ENCODE data around the gene SLC22A17. TPM values are rescaled to one million over a fixed set of nuclear protein-coding genes. Genes with fewer than 3 reads are reported as not detected.

SLC22A17 gene
- total RNA-seq, 1 donor from 2014 or later, result 29.3 TPM

DNA sequence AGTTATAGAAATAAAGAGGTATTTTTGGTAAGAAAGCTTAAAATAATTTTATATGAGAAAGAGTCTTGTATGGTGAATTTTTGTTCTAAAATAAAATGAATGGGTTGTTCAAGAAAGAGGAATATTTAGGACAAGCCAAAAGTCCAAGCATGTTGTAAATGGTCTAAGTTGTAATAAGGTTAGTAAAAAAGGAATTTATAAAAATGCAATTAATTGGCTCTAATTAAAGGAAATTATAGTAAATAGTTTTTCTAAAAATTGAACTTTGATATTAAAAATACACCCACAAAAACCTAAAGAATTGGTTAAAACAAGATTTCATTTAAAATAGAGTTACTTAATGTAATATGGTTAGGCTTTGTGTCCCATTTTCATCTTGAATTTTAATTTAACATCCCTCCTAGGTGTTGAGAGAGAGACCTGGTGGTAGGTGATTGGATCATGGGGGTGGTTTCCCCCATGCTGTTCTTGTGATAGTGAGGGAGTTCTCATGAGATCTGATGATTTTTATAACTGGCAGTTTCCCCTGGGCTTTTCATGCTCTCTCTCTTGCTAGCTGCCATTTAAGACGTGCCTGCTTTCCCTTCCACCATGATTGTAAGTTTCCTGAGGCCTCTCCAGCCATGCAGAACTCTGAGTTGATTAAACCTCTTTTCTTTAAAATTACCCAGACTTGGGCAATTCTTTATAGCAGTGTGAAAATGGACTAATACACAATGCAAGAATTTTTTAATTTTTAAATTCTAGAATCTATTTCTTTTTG, 13.0 kb downstream of the SLC22A17 start:
- DNase-seq (ENCODE audit: low read depth) (no peak), FAIRE-seq (no peak)
- Mint-ChIP-seq H3K4me1 (ENCODE audit: low read depth, unreplicated experiment) (no peaks in the 10 kb centered on the region), H3K9me3 (ENCODE audit: unreplicated experiment) (no peaks in the 10 kb centered on the region), H3K4me3 (ENCODE audit: unreplicated experiment) (no peak overlapping the region), H3K27ac (ENCODE audit: unreplicated experiment) (no peak overlapping the region), H3K36me3 (ENCODE audit: low read depth, unreplicated experiment) (no peaks in the 10 kb centered on the region), H3K27me3 (ENCODE audit: low read depth, unreplicated experiment) (peaks cover 4% of the 10 kb centered on the region)
- H3K36me3 ChIP-seq (ENCODE audit: insufficient read depth, low read length), result no peaks in the 10 kb centered on the region
- H3K27ac ChIP-seq (ENCODE audit: low read depth, low read length), result no peak overlapping the region
- no peaks in the 10 kb centered on the region for H3K79me2 ChIP-seq (ENCODE audit: insufficient read depth, low read length)
- H4K20me1 ChIP-seq (ENCODE audit: insufficient read depth, low read length), result no peaks in the 10 kb centered on the region
- peaks cover 5% of the 10 kb centered on the region for H3K27me3 ChIP-seq (ENCODE audit: insufficient read depth, low read length)
- no peak overlapping the region for H3K9ac ChIP-seq (ENCODE audit: low read length)
- H3K4me2 ChIP-seq (ENCODE audit: low read length), result no peak overlapping the region
- H2AFZ ChIP-seq (ENCODE audit: low read depth, low read length), result no peak overlapping the region
- TF ChIP-seq CTCF (IDR thresholded peaks at IDR 0.05; ENCODE audit: insufficient read depth, low read depth, low read length) (no peak), EZH2 (IDR thresholded peaks at IDR 0.05; ENCODE audit: insufficient read depth, low read length) (no peak)
- H3K4me1 ChIP-seq (ENCODE audit: insufficient read depth, low read length), result no peaks in the 10 kb centered on the region
- H3K9me3 ChIP-seq (ENCODE audit: insufficient read depth, low read depth, low read length), result no peaks in the 10 kb centered on the region
- no peak overlapping the region for H3K4me3 ChIP-seq (ENCODE audit: insufficient read depth, low read depth, low read length)

GRCh38 chr14:23335623-23336022, 17.1 kb downstream of the SLC22A17 start:
- no peak overlapping the region for H3K27ac ChIP-seq (ENCODE audit: low read depth, low read length)
- TF ChIP-seq EZH2 (IDR thresholded peaks at IDR 0.05; ENCODE audit: insufficient read depth, low read length) (no peak), CTCF (IDR thresholded peaks at IDR 0.05; ENCODE audit: insufficient read depth, low read depth, low read length) (no peak)
- peaks cover 2% of the 10 kb centered on the region for H3K27me3 ChIP-seq (ENCODE audit: insufficient read depth, low read length)
- no peak overlapping the region for H3K9ac ChIP-seq (ENCODE audit: low read length)
- H3K4me2 ChIP-seq (ENCODE audit: low read length), result no peak overlapping the region
- DNase-seq (ENCODE audit: low read depth) (no peak), FAIRE-seq (no peak)
- H3K4me1 ChIP-seq (ENCODE audit: insufficient read depth, low read length), result no peaks in the 10 kb centered on the region
- H2AFZ ChIP-seq (ENCODE audit: low read depth, low read length), result no peak overlapping the region
- Mint-ChIP-seq H3K36me3 (ENCODE audit: low read depth, unreplicated experiment) (no peaks in the 10 kb centered on the region), H3K9me3 (ENCODE audit: unreplicated experiment) (no peaks in the 10 kb centered on the region), H3K4me1 (ENCODE audit: low read depth, unreplicated experiment) (no peaks in the 10 kb centered on the region), H3K27me3 (ENCODE audit: low read depth, unreplicated experiment) (peaks cover 13% of the 10 kb centered on the region), H3K4me3 (ENCODE audit: unreplicated experiment) (no peak overlapping the region), H3K27ac (ENCODE audit: unreplicated experiment) (no peak overlapping the region)
- no peaks in the 10 kb centered on the region for H4K20me1 ChIP-seq (ENCODE audit: insufficient read depth, low read length)
- H3K4me3 ChIP-seq (ENCODE audit: insufficient read depth, low read depth, low read length), result no peak overlapping the region
- no peaks in the 10 kb centered on the region for H3K36me3 ChIP-seq (ENCODE audit: insufficient read depth, low read length)
- no peaks in the 10 kb centered on the region for H3K79me2 ChIP-seq (ENCODE audit: insufficient read depth, low read length)
- H3K9me3 ChIP-seq (ENCODE audit: insufficient read depth, low read depth, low read length), result no peaks in the 10 kb centered on the region

Data from astrocyte (in vitro differentiated cells and primary cell).